ENCODE data around the gene HES4.
A peak's percentile ranks its signal among the peaks of the same experiment; 100 is the strongest.
"Not testable (repeated sequence)": the region's sequence is repeated elsewhere in the genome, so short reads cannot be mapped to it uniquely, and the experiment has no call there.

HES4 gene

GRCh38 chr1:1017397-1018320 is 17.8 kb upstream of the HES4 start:
- DNase-seq: peak in 1 of 5 experiments; percentile 2

GRCh38 chr1:1014799-1015681 is 15.1 kb upstream of the HES4 start:
- no peak for DNase-seq

- DNase-seq: peak in 3 of 5 experiments; percentile 10 to 74 (median 28)
Measured at GRCh38 chr1:1013922-1014648, 14.2 kb upstream of the HES4 start.

GRCh38 chr1:1013105-1013921 is 13.4 kb upstream of the HES4 start, which contains the start of gene ISG15:
Gene ISG15 (plus strand): TSS chr1:1013497. CDS start chr1:1013574, 77 bp downstream.
- DNase-seq: peak; percentile 72 to 95 (median 85)

- not testable (repeated sequence) for DNase-seq
Measured at GRCh38 chr1:1012736-1013104, 12.8 kb upstream of the HES4 start.

GRCh38 chr1:1011396-1011949 is 11.6 kb upstream of the HES4 start:
- DNase-seq: no peak

GRCh38 chr1:1010131-1010530 is 10.2 kb upstream of the HES4 start:
- not testable (repeated sequence) for DNase-seq

- DNase-seq: no peak
Measured at GRCh38 chr1:1006305-1007159, 6.6 kb upstream of the HES4 start.

- DNase-seq: no peak
Measured at GRCh38 chr1:1005774-1006304, 5.9 kb upstream of the HES4 start.

- peak in 1 of 5 experiments; percentile 52 for DNase-seq
Measured at GRCh38 chr1:1004780-1005697, 5.1 kb upstream of the HES4 start.

GRCh38 chr1:1004420-1004779 is 4.5 kb upstream of the HES4 start:
- no peak for DNase-seq

- no peak for DNase-seq
Measured at GRCh38 chr1:1003618-1004419, 3.9 kb upstream of the HES4 start.

GRCh38 chr1:1001057-1001783 is 1.3 kb upstream of the HES4 start:
- no peak for DNase-seq

GRCh38 chr1:1000357-1001056 is 610 bp upstream of the HES4 start:
- peak in 4 of 5 experiments; percentile 44 to 69 (median 68) for DNase-seq

GRCh38 chr1:998995-999724 is 737 bp downstream of the HES4 start:
- peak in 1 of 5 experiments; percentile 48 for DNase-seq

- no peak for DNase-seq
Measured at GRCh38 chr1:998745-998994, 1.2 kb downstream of the HES4 start.
